GM18499 (cell line): ENCODE data around the gene ELF3.
"Not testable (repeated sequence)": the region's sequence is repeated elsewhere in the genome, so short reads cannot be mapped to it uniquely, and the experiment has no call there.

ENCODE experiments used
- ATAC-seq: cut with Tn5 transposase; IDR thresholded peaks from one replicate; pipeline ENCODE4 v1.9.1; 2021; ENCODE audit warnings: moderate number of reproducible peaks; ENCODE audit not compliant: insufficient read depth, unreplicated experiment

The ELF3 gene

GRCh38 chr1:202062636-202063035, 52.2 kb downstream of the ELF3 start:
- not testable (repeated sequence) for ATAC-seq

DNA sequence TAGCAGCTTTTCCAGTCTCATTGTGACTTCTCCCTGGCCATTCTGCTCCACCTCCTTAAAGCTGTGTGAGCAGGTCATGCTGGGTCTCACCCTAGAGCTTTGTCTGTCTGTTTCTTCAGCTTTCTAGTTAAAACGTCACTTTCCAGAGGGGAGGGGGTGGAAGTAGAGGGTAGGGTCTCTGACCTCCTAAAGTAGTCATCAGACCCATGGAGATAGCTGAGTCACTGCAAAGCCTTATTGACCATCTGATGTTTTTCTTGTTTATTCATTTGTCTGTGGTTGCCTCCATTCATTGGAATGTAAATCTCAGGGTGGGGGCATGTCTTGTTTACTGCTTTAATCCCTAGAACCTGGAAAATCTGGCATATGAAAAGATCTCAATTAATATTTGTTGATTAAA, 52.7 kb downstream of the ELF3 start:
- ATAC-seq, result no peak

GRCh38 chr1:202064889-202065312, 54.5 kb downstream of the ELF3 start:
- not testable (repeated sequence) for ATAC-seq
